ENCODE measurements around the gene FOXO3.

DNA sequence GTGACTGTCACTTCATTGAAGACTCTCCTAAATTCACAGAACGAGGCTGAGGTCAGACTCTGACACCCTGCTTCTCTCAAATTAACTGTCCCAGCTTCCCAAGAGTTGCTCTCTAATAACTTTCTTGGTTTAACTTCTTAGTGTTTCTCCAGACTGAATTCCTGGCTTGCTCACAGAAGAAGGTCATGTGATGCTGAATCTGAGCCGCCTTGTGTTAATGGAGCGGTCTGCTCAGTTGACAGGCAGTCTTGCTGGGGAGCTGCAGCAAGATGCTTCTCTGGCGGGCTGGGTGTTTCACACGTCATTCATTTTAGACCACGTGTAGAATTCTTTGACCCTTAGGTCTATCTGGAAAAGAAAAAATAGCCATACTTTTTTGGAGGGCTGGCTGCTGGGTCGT, 107.3 kb downstream of the FOXO3 start:
- TF ChIP-seq, protein P1, sequence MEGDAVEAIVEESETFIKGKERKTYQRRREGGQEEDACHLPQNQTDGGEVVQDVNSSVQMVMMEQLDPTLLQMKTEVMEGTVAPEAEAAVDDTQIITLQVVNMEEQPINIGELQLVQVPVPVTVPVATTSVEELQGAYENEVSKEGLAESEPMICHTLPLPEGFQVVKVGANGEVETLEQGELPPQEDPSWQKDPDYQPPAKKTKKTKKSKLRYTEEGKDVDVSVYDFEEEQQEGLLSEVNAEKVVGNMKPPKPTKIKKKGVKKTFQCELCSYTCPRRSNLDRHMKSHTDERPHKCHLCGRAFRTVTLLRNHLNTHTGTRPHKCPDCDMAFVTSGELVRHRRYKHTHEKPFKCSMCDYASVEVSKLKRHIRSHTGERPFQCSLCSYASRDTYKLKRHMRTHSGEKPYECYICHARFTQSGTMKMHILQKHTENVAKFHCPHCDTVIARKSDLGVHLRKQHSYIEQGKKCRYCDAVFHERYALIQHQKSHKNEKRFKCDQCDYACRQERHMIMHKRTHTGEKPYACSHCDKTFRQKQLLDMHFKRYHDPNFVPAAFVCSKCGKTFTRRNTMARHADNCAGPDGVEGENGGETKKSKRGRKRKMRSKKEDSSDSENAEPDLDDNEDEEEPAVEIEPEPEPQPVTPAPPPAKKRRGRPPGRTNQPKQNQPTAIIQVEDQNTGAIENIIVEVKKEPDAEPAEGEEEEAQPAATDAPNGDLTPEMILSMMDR (optimal IDR thresholded peaks at IDR 0.05 in 1 of 3, IDR thresholded peaks at IDR 0.05 in 1 of 3, conservative IDR thresholded peaks at IDR 0.05 in 1 of 3; ENCODE audit: extremely low read depth in 1 of 3, insufficient read depth in 2 of 3, low read length in 3 of 3) = no peak
- no peak for TF ChIP-seq EZH2 (IDR thresholded peaks at IDR 0.05; ENCODE audit: low read length)
